Activated CD8-positive, alpha-beta memory T cell treated with anti-CD3 and anti-CD28 coated beads, Interleukin-2, amount 50 U/mL, for 24 hours (primary cell): Measurements from ENCODE around the gene SNX32.

Experiments
- DNase-seq: peaks from one replicate; pipeline ENCODE4 v3.0.0-alpha.2; 2020; ENCODE audit errors: extremely low read depth

Gene SNX32

DNA sequence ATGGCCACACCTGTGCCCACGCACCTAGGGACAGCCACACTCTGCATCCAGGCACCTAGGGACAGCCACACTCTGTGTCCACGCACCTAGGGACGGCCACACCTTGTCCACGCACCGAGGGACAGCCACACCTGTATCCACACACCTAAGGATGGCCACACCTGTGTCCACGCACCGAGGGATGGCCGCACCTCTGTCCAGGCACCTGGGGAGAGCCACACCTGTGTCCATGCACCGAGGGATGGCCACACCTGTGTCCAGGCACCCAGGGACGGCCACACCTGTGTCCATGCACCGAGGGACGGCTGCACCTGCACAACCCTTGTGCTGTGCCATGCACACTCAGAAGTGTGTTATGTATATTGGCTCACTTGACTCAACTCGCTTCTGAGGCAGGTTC is 36.1 kb upstream of the SNX32 start:
- no peak for DNase-seq

DNA sequence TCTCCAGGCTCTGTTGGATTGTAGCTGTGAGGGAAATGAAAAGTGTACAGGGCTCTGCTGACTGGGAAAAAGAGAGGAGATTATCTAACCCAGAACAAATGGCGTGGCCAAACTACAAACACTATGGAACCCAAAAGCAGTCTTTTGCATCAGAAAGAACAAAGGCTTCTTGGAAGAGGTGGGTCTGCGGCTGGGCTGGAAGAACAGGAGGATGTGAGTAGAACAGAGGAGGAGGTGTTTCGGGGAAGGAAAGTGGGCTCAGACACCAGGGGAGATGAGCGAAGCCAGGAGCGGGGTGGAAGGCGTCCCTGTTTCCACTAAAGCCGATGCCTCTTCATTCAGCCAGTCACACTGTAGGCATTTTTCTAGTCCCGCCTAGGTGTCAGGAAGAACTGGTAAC is 34.9 kb upstream of the SNX32 start:
- DNase-seq: no peak

DNA sequence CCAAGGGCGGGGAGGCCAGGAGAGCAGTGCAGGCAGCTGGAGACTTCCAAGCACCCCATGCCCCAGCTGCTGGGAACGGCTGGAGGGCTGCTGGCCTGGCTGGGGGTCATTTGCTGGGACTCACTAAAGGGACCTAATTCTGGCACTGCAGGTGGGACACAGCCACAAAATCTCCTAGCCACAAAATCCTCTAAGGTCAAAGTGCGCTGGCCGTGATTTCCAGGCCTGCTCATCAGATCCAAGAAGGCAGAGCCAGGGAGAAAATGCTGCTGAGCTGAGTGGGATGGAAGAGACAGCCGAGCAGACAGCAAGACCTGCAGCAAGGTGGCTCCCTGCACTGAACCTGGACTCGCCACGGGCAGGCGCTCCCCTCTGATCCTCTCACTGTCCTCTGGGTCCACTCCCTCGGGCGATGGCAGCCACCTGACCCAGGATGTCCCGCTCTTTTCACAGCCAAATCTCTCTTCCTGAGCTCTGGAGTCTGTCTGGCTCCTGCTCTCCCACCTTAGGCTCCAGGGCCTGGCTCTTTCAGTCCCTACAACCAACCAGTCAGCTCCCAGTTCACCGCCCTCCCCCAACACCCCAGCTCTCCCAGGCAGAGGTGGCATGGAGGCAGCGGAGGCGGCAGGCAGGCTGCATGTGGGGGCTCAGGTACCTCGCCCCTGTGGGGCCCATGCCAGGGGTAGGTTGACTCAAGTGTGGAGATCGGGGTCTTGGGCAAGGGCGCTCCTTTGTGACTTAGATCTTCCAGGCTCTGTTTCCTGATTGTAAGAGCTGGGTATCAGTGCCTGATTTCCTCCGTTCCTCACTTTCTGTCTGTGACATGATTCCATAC is 32.4 kb upstream of the SNX32 start:
- no peak for DNase-seq

DNA sequence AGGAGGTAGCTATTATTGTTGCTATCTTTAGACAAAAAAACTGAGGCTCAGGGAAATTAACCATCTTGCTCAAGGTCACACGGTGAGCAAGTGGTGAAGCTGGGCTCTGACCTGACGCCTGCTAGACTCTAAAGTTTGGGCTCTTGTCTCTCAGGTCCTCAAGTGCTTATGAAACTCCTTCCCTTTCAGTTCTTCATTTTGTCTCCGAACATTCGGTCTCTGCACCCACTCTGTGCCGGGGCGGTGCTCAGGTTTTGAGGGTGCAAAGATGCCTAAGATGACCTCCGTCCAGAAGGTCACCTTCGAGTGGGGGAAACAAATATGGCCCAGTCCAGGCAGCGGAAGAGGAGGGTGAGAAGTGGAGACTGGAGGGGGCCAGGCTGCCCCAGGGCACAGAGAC is 30.9 kb upstream of the SNX32 start:
- DNase-seq: no peak

DNA sequence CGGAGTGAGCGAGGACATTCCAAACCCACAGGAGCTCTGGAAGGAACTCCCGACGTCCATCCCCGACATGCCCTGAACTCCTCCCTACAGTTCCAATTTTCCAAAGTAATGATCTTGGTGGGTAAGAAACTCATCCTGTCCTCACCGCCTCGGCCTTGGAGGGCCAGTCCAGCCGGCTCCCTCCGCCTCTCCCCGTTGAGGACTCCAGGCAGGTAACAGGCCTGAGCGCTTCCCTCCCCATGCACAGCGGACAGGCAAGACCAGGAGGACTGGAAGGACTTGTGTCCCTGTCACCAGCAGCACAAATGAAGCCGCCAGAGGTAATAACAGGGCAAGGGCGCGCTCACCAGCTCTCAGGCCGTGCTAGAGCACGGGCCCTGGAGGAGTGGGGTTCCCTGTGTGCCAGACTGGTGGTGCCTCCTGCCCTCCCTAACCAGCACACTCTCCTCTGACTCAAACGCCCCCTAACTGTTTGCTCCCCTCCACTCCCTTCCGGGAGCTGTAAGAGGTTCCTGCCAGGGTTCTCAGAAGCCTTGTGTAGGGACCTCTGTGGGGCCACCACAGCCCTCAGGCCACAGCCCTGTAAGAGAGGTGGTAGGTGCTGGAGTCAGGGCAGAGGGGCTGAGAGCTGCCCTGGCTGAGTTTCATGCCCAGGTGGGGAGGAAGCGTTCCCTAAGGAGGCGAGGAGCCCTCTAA is 29.8 kb upstream of the SNX32 start:
- DNase-seq: no peak

DNA sequence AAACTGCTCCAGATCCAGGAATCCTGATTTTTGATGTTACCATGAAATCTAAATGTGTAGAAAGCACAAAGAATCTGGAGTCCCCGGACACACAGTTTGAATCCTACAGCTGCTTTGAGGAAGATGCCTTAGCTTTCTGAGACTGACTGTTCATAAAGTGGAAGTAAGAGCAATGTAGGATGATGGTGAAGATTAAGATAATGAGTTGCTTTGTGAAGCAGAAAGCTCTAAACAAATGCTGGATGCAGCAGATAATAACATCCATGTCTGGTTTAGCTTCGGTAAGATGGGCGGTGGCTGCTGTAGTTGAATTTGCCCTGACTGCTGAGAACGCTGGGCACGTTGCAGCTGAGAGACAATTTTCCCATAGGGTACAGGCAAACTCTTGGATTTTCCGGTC is 26.8 kb upstream of the SNX32 start:
- no peak for DNase-seq

DNA sequence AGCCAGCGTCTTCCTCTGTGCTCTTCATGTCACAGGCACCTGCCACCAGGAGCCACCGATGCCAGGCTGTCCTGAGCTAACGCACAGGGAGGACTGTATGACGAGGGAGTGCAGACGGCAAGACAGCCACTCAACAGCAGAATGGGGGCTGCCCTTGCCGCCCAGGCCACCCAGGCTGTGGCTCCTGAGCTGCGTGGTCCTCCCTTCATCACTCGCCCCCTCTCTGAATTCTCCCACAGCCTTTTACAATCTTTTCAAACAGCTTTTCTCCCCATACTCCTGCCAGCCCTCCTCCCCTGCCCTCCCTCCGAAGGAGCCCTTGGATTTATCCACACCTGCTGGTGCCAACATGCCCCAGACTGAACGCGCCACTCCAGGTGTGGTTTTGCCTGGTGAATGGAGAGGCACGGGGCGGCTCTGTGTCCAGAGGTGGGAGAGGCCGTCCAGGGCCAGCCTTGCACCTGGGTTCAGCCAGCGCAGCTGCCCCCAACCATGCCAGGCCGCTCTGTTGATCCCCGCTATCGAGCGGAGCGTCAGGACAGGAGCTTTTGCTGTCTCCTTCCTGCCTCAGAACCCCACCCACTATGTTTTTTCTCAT is 24.9 kb upstream of the SNX32 start:
- DNase-seq: no peak

DNA sequence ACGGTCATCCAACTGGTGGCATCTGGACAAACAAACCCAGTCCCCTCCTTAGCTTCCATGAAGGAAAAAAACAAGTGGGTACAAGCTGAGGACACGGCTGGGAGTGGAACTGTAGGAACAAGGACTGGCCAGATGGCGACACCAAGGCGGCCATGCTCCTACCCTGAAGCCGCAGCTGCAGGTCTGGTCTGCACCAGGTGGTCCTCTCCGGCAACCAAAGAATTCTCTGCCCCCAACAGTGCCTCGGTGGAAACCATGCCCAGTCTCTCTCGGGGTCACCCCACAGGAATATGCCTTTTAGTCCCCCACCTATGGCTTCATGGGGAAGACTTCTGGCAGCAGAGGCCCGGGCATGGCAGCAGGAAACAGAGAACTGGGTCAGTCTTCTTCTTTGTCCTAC is 24.3 kb upstream of the SNX32 start:
- DNase-seq: no peak

DNA sequence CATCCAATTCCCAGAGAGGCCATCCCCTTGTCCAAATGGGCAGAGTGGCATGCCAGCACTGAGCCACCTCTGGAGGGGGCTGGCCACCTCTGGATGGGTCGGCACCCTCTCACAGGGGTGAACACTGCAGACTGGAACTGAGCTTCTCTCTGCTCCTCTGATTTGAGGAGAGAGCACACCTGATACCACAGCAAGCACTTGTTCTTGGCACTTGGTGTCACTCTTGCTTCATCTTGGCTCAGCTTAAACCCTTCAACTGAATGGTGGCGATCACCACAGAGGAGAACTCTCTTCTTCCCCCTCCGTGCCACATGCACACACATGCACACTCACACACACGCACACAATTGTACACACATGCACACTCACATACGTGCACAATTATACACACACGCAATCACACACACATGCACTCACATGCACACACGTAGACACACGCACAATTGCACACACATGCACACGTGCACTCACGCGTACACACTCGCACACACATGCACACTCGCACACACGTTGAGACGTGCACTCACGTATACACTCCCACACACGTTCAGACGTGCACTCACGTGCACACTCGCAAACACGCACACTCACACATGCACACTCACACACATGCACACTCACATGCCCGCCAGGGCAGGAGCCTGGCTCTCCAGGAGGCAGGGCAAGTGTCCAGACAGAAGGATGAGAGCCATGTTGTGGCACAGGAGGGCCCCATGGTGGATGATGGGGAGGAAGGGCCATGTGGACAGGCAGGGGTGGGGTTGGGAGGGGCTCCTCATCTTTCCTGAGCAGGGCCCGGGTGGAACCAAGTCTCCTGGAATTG is 23.5 kb upstream of the SNX32 start:
- DNase-seq: no peak

DNA sequence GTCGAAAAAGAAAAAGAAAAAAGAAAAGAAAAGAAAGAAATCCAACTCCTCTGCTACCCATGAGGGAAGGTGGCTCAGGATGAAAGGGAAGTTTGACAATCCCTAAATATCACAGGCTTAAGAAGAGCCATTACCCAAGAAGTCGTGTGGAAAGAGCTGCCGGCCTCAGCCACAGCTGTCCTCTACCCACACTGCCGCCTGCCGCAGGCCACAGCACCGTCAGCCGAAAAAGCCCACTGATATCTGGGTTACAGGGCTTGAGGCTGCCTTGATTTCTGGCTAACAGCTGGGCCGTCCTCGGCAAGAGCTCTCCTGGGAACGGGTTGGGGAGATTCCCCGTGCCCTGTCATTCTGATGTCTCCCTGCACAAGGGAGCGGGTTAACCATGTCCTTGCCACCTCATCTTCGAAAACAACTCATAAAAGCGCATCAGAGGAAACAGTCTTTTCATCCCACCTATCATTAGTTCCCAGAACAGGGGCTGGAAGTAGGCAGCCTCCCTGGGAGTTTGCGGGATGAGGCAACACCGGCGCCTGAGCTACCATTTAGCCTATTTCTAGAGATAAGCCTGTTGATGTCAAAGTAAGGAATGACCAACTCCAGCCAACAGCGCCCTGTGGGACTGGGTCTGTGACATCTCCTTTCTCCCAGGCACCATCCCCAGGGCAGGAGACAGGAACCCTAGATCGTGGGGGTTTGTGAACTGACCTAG is 21.8 kb upstream of the SNX32 start:
- DNase-seq: no peak

DNA sequence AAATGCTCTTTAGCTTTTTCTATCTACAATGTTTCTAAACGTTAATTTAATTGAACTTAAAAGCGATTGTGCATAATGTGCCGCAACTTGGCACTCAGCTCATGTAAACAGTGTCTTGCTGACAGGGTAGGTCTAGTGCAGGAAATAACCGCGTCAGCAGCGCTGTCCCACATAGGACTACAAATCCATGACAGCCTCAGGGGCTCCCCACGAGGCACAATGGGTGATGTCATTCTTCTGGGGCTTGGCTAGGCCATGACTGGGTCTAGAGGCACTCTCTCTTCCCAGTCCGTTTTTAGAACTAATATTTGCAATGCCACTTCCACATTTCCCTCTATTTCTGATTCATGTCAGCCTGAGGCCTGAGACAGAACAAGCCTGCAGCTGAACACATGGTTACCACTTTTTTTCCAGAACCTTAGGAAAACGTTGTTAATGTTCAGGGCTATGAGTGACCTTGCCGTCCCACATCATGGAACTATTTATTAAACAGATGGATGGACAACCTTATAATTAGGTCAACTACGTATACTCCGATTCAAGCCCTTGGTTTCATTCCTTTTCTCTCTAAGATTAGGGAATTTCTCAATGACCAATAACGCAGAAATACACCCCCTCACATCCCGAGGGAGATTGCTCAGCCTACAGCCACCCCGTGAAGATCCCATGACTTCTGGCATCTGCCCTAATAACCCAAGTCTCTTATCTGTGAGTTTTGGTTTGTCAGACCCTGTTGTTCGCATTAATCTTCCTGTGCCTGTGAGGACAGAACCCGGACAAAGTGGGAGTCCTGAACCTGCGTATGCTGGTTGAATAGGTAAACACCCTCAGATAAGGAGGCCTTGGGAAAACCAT is 19.4 kb upstream of the SNX32 start:
- no peak for DNase-seq

DNA sequence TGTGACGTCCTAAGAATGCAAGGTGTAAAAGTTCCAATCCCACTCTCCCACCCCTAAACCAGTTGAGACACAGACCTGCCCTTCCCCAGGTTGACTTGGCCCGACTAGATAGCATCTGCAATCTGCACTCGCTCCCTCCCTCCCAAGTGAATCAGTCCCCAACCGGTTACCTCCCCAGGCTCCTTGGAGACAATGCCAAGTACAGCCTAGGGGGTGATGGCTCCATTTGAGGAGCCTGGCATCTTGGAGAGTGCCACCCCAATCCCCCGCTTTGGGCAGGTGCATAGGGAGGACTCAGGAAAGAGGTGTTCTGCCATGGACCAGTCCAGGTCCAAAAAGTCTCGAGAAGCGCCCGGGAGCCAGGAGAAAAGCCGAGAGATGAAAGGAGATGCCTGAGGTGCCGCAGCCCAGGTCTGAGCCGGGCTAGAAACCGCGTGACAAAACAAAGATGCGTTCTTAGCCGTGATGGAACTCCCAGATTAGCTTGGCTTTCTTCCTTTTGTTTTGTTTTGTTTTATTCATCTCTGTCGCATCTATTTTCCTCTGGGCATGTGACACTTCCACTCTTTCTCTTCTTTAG is 18.7 kb upstream of the SNX32 start:
- DNase-seq: no peak

DNA sequence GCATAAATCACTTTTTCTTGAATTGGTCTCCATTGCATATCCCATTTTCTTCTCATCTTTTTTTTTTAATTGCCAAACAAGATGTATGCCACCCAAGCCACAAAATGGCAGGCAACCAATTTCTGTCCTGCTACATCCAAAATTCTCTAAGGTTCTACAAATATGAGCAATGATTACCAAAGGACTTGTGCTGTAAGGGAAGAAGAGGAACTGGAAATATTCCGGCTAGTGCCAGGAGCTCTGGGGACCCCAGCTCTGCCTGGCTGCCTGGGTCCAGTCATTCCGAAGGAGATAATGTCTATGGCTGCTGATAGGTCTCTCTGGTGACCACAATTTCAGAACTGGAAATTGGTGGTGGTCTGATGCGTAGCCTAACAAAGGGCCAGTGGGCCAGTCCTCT is 17.1 kb upstream of the SNX32 start:
- no peak for DNase-seq

DNA sequence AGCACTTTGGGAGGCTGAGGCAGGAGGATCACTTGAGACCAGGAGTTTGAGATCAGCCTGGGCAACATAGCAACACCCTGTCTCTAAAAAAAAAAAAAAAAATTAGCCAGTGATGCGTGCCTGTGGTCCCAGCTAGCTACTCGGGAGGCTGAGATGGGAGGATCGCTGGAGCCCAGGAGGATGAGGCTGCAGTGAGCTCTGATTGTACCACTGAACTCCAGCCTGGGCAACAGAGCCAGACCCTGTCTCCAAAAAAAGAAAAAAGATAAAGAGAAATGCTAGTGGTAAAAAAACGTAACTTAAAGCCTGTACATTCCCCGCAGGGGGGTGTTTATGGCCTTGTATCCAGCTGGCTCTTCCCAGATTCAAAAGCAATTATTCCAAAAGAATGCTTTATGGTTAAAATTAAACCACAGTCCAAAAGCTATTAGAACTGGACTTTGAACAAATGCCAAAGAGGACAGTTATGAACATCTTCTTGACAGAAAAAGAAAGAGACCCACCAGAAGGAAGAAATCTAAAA is 16.4 kb upstream of the SNX32 start:
- no peak for DNase-seq

DNA sequence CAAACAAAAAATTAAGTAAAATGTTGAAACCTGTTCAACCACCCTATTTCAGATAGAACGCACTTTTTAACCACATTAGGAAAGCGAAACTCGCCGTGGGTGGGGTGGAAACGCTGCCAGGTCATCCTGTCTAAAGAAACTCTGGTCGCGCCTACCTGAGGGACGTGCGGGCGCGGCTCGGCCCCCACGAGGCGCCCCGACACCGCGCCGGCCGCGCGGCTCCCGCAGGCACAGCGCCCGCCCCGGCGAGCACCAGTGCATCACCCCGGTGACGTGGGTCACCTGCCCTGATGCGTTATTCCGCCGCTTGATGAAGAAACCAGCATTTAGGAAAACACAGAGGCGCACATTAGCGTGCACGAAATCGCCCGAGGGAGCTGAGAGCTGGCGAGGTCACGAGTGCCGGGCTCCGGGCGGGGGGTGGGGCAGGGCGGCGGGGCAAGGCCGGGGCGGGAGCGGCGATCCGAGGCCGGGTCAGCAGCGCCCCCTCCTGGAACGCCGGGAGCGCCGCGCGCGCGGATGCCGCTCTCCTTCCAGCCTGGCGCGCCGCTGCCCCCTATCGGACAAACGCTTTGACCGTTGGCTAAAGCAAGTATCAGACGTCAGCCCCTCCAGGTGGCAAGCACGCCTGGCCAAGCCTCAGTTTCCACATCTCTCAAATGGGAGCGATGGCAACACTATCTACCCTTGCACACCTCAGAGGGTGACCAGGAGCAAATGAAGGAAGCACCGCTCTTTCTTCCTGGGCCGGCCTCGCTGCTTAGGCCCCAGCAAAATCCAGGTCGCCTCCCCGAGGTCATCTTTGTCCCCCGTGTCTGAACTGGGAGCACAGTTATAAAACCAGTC is 15.7 kb upstream of the SNX32 start:
- peak; percentile 87 for DNase-seq

DNA sequence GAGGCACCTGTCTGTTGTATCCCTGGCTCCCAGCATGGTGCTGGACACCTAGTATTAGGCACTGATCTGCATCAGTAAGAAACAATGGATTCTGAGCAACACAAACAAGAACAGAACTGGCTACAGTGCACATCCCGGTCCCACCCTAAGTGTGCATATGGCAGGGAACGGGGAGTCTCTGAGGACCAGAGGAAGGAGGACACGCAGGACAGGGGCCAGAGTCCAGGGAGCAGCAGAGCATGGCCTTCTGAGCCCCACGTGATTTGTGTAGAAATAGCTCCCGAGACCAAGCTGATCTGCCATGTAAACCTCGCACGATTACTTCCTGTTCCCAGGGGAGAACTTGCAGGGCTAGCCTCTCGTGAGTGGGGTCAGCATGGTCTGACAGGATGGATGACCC is 12.7 kb upstream of the SNX32 start:
- no peak for DNase-seq

DNA sequence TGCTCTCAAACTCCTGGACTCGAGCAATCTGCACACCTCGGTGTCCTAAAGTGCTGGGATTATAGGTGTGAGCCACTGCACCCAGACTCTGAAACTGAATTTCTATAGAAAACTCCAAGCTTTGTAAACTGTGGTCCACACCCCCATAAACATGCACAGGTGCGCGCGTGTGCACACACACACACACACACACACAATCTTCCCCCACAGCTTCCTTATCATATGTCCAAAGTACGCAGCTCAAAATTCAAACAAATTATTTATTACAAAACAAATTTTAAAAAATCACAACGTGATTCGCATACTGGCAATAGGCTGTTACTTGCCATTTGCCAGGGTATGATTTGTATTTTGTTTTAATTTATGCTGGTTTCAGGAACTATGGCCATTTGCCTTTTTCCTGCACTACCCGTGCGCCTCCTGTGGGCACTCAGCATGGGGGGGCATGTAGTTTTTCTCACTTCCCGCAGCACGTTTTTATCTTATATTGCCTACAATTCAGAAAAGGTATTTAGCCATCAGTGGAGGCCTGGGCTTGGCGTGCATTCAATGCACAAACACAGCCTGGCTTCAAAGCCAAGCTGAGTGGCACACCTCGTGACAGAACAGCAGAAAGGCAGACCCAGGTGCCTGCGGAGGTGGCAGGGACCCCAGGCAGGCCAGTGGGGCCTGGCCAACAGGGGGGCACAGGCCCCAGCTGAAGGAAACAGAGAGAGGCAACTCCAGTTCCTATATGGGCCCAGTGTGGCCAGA is 10.8 kb upstream of the SNX32 start:
- no peak for DNase-seq

DNA sequence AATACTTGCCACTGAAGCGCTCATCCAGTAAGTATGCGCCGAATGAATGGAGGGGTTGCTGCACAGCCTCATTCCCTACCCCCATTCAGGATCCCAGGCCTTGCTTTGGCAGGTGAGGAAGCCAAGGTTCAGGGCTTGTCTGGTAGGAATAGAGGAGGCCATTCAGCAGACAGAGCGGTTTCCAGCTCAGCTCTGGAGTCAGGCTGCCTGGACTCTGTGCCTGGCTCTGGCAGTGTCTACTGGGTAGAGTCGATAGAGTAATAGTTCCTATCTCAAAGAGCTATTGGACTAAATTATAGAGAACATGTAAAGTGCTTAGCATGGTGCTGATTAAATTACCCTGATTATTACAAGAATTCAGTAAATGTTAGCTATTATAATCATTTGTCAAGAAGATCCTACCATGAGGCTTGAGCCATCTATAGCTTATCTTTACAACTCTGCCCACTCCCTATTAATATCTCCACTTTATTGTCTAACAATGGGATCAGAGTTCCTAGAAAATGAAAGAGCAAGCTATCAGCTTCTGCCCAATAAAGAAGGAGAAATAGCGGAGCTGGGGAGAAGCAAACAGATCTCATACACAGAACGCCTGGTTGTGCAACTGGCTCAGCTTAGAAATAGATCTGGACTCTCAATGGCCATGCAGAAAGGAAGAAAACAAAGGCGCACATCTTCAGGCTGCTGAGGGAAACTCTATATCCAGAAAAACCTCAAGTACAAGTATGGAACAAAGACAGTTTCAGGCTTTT is 6.6 kb upstream of the SNX32 start:
- DNase-seq: no peak
